ENCODE measurements around the gene ICAM2.

Gene ICAM2

DNA sequence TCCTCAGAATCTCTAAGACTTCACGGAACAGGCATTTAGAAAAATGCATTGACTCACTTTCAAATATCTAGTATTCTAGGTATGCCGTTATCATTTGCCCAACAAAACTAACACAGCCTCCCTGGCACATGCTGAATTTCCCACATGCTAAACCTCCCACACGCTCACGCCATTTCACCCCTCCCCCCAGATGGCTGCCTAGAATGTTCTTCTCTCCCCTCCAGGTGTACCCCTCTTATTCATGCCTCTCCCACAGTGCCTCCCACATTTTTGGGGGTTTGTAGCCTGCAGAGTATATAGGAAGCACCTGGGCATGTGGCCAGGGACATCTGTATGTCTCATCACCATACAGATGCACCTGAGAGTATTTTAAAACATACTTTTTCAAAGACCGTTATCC lies 38.2 kb upstream of the ICAM2 start:
- Histone ChIP-seq H3K9ac (ENCODE audit: low read depth, low read length, poor library complexity, severe bottlenecking) (no peak overlapping the region), H3K9me3 (ENCODE audit: insufficient read depth, low read depth, low read length) (no peaks in the 10 kb centered on the region), H2AFZ (ENCODE audit: low read length) (no peak overlapping the region), H3K9me2 (replicated peaks; ENCODE audit: low read depth, low read length) (no peaks in the 10 kb centered on the region), H3F3A (ENCODE audit: low read depth) (no peaks in the 10 kb centered on the region), H3K4me1 (ENCODE audit: insufficient read depth, low read length, poor library complexity, severe bottlenecking) (no peaks in the 10 kb centered on the region), H3K4me2 (ENCODE audit: low read depth, low read length, poor library complexity, severe bottlenecking) (no peak overlapping the region), H3K79me2 (ENCODE audit: insufficient read depth, low read length) (no peaks in the 10 kb centered on the region), H4K20me1 (ENCODE audit: insufficient read depth, low read length, poor library complexity, severe bottlenecking) (no peaks in the 10 kb centered on the region), H3K27me3 (ENCODE audit: insufficient read depth, low read length, poor library complexity, severe bottlenecking) (no peaks in the 10 kb centered on the region), H3K4me3 (ENCODE audit: low read length, poor library complexity, severe bottlenecking) (no peak overlapping the region), H3K36me3 (ENCODE audit: insufficient read depth, low read length) (no peaks in the 10 kb centered on the region)
- TF ChIP-seq, protein P1, sequence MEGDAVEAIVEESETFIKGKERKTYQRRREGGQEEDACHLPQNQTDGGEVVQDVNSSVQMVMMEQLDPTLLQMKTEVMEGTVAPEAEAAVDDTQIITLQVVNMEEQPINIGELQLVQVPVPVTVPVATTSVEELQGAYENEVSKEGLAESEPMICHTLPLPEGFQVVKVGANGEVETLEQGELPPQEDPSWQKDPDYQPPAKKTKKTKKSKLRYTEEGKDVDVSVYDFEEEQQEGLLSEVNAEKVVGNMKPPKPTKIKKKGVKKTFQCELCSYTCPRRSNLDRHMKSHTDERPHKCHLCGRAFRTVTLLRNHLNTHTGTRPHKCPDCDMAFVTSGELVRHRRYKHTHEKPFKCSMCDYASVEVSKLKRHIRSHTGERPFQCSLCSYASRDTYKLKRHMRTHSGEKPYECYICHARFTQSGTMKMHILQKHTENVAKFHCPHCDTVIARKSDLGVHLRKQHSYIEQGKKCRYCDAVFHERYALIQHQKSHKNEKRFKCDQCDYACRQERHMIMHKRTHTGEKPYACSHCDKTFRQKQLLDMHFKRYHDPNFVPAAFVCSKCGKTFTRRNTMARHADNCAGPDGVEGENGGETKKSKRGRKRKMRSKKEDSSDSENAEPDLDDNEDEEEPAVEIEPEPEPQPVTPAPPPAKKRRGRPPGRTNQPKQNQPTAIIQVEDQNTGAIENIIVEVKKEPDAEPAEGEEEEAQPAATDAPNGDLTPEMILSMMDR (conservative IDR thresholded peaks at IDR 0.05; ENCODE audit: low read length), result no peak
- TF ChIP-seq EZH2phosphoT487 (IDR thresholded peaks at IDR 0.05; ENCODE audit: borderline replicate concordance), result no peak

DNA sequence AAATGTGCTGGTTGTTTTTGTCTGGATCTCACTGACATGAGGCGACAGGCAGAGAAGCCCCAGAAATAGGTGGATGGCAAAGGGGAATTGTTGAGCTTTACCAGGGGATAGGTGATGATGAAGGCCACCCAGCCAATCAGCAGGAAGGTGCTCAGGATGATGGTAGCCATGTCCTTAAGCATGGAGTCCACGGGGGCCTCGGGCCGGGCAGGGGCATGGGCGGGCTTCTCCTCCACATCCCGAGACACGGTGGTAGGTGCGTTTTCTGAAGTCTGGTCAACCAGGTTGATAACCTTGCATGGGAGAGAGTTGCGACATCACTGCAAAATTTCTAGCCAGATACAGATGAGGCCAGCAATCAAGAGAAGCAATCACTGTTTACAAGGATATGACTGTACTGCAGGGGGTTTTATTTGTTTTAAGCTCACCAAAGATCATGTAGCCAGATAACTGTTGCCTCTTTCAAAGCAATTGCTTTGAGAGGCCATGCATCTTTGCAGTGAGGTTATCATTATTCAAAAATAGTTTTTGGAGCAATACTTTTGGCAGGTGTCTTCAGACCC lies 37.3 kb upstream of the ICAM2 start:
- no peak overlapping the region for H3K4me3 ChIP-seq (ENCODE audit: low read length, poor library complexity, severe bottlenecking)
- H3K9me3 ChIP-seq (ENCODE audit: insufficient read depth, low read depth, low read length), result no peaks in the 10 kb centered on the region
- H3K4me2 ChIP-seq (ENCODE audit: low read depth, low read length, poor library complexity, severe bottlenecking), result no peak overlapping the region
- H4K20me1 ChIP-seq (ENCODE audit: insufficient read depth, low read length, poor library complexity, severe bottlenecking), result no peaks in the 10 kb centered on the region
- H3K9ac ChIP-seq (ENCODE audit: low read depth, low read length, poor library complexity, severe bottlenecking), result no peak overlapping the region
- no peaks in the 10 kb centered on the region for H3K36me3 ChIP-seq (ENCODE audit: insufficient read depth, low read length)
- H2AFZ ChIP-seq (ENCODE audit: low read length), result no peak overlapping the region
- no peaks in the 10 kb centered on the region for H3F3A ChIP-seq (ENCODE audit: low read depth)
- no peaks in the 10 kb centered on the region for H3K27me3 ChIP-seq (ENCODE audit: insufficient read depth, low read length, poor library complexity, severe bottlenecking)
- H3K79me2 ChIP-seq (ENCODE audit: insufficient read depth, low read length), result no peaks in the 10 kb centered on the region
- H3K4me1 ChIP-seq (ENCODE audit: insufficient read depth, low read length, poor library complexity, severe bottlenecking), result no peaks in the 10 kb centered on the region
- TF ChIP-seq, protein P1 (conservative IDR thresholded peaks at IDR 0.05; ENCODE audit: low read length), result no peak
- no peak for TF ChIP-seq EZH2phosphoT487 (IDR thresholded peaks at IDR 0.05; ENCODE audit: borderline replicate concordance)
- no peaks in the 10 kb centered on the region for H3K9me2 ChIP-seq (replicated peaks; ENCODE audit: low read depth, low read length)

DNA sequence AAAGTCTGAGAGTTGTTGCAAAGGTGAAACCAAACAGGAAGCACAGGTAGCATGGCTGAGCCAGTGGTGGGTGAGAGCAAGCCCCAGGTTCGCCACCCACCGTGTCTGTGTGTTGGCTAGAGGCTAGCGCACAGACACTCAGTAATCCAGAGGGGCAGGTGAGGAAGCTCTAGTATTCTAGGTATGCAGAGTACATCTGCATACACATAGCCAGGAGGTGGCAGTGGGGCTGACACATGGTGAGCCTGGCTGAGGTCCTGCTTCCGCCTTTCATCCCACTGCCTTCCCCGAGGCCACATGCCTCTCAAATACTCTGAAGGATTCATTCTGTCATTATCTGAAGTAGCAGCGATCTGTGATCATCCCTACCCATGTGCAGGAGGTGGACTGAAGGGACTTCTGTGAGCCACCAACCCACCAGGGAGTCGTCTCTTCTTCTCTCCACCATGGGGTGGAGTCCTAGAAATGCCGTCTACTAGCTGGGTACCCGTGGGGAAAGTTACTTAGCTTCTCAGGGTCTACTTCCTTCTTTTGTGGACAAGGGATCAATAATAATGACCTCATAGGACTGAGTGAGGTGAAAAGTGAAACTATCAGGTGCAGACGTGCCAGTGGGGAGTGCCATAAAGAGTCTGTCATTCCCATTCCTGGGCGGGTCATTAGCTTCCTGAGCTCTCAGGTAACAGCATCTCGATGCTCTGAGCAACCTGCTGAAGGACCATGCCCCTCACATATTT lies 36.0 kb upstream of the ICAM2 start:
- Histone ChIP-seq H4K20me1 (ENCODE audit: insufficient read depth, low read length, poor library complexity, severe bottlenecking) (no peaks in the 10 kb centered on the region), H2AFZ (ENCODE audit: low read length) (no peak overlapping the region), H3K9me2 (replicated peaks; ENCODE audit: low read depth, low read length) (no peaks in the 10 kb centered on the region), H3K36me3 (ENCODE audit: insufficient read depth, low read length) (no peaks in the 10 kb centered on the region), H3K79me2 (ENCODE audit: insufficient read depth, low read length) (no peaks in the 10 kb centered on the region), H3K4me3 (ENCODE audit: low read length, poor library complexity, severe bottlenecking) (no peak overlapping the region), H3F3A (ENCODE audit: low read depth) (no peaks in the 10 kb centered on the region), H3K9ac (ENCODE audit: low read depth, low read length, poor library complexity, severe bottlenecking) (no peak overlapping the region), H3K9me3 (ENCODE audit: insufficient read depth, low read depth, low read length) (no peaks in the 10 kb centered on the region), H3K4me2 (ENCODE audit: low read depth, low read length, poor library complexity, severe bottlenecking) (no peak overlapping the region), H3K4me1 (ENCODE audit: insufficient read depth, low read length, poor library complexity, severe bottlenecking) (no peaks in the 10 kb centered on the region), H3K27me3 (ENCODE audit: insufficient read depth, low read length, poor library complexity, severe bottlenecking) (no peaks in the 10 kb centered on the region)
- TF ChIP-seq, protein P1 (conservative IDR thresholded peaks at IDR 0.05; ENCODE audit: low read length), result no peak
- no peak for TF ChIP-seq EZH2phosphoT487 (IDR thresholded peaks at IDR 0.05; ENCODE audit: borderline replicate concordance)

Measured in Loucy (cell line).